Stimulated activated CD8-positive, alpha-beta memory T cell treated with anti-CD3 and anti-CD28 coated beads, Interleukin-2, amount 100 ng/mL, for 1 hour (primary cell): ENCODE measurements around the gene DARS1.
A peak's percentile ranks its signal among the peaks of the same experiment; 100 is the strongest.

ENCODE experiments used
- DNase-seq, 2 donors: peaks; one replicate each; pipeline ENCODE4 v3.0.0-alpha.2; 2020; ENCODE audit warnings: low read depth in 2 of 2

Gene DARS1

GRCh38 chr2:135985018-135985825 is at the start of gene DARS1:
Gene DARS1 (minus strand): TSS chr2:135985626. CDS start chr2:135985468, 158 bp downstream.
- peak; percentile 47 to 70 for DNase-seq

DNA sequence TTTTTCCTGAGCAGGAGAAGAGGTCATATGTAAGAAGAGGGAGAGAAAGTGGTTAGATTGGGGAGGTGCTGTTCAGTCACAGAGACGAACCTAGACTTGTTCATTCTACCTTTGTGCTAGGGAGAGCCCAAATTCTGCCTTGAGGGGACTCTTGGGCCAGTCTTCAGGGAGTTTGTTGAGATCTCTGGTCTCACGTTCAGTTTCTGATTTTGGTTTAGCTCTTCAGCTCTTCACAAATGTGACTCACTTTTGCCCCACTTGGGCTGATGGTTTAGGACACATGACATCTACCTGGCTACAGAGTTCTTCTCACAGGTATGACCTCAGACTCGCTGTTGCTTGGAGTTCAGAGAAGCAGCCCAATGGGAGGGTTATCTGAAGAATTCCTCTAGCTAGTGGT is 49.2 kb upstream of the DARS1 start:
- DNase-seq, result no peak

DNA sequence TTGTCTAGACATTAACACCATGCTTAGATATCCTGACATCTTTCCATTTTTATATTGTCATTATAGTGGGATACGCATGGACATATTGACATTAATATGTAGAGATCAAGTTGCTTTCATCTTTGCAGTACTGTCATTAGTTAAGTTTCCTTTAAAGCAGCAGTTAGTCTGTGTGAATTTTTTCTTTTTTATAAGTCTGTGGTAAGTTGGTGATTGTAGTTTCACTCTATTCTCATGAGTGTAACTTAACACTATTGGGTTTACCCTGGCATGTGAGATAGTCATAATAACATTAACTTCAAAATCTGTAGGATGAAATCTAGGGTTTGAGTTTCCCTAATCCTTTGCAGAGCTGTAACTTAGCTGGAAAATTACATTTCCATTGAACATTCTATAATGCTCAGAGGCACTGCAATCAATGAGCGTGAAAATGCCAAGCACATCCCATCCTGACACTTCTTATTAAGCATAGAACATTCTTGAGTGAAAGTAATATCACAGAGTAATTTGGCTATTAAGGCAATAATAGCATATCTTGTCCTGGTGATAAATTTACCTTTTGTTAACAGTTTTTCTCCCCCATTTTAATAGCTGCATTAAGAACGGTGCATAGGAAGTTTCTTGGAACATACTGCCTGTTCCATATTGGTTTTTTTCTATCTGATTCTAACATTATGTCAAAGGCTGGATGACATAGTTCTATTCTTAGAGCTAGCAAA is 47.5 kb upstream of the DARS1 start:
- no peak for DNase-seq

DNA sequence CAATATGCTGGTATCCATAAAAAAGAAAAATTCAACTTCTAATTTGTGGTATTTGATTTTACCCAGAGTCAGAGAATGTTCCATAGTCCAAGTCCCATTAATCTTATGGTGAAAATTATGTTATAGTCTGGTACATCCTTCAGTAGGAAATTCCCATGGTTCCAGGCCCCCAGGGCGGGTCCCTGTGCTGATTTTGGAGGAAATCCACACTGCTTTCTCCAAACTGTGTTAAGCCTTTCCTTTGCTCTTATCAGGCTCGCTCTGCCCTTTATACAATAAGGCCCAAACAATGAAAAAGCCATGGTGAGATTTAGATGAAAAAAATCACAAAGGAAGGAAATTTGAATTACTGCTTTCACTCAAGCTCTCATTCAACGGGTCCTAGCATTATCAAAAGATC is 46.8 kb upstream of the DARS1 start:
- DNase-seq, result no peak

DNA sequence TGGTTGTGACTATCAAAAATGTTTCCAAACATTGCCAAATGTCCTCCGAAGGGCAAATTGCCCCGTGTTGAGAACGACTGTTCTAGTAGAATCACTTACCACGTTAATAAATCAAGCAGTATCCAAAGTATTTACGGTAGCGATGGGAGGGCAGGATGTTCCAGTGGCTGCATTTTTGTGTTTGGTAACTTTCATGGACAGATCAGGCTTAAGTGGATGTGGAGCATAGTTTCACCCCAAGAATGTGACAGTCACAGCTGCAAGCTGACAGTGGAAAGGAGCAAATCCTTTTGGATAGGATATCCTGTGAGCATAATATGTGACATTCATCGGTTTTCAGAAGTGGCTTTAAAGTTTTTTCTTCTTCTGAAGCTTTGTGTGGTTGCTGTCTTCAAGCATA is 46.3 kb upstream of the DARS1 start:
- no peak for DNase-seq

GRCh38 chr2:136030406-136030805 is 45.0 kb upstream of the DARS1 start:
- no peak for DNase-seq

GRCh38 chr2:136029149-136029548 is 43.7 kb upstream of the DARS1 start:
- DNase-seq, result no peak

GRCh38 chr2:136028001-136028400 is 42.6 kb upstream of the DARS1 start:
- no peak for DNase-seq

- DNase-seq, result no peak
Observed at GRCh38 chr2:136027112-136027511, 41.7 kb upstream of the DARS1 start.

DNA sequence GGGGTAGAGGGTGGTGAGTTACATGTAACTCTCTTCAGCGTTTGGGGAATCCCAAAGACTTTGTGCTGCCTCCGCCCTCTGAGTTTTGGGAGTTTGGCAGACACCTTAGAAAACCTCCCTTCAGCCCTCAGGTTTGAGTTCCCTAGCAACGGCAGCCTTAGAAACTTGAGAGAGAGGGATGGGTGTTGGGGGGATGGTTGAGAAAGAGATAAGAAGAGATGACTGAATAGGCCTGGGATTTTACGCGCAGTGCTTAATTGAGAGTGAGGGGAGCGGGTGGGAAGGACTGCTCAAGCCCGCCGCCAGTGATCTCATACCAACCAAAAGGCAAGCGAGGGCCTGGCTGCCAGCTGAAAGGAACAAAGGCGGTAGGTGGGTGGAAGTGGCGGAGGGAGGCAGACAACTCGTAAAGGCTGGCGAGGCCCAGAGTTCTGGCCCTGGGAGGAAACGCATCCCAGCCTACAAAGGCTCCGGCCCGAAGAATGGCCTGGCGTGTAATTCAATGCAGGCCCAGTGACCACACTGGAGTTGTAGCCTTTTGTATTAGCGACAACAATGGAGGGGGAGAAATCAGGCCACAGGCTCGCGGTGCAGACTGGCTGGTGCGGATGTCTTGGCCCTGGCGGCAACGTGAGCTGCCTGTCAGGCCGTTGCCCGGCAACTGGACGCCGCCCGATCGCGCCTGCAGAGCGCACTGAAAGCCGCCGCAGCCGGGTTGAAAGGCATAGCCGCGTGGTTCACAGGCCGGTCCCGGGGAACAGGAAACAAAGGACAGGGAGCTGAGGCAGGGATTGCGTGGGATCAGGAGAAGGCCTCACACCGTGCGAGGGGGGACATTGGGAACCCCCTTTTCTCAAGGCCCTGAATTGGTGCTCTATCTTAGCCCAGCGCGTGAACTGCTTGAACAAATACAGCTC is 39.9 kb upstream of the DARS1 start:
- no peak for DNase-seq

DNA sequence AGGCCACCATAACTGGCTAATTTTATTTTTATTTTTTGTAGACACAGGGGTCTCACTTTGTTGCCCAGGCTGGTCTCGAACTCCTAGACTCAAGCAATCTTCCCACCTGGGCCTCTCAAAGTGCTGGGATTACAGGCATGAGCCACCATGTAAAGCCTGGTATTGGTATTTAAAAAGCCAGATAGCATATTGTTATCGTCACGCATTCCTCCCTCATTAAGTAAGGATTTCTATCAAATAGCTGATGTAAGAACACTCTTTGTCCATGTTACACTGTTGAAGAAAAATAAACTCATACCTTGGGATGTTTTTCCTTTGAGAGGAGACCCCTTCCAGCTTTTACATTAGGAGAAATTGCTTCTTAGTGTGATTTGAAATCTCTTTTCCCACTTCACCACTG is 39.2 kb upstream of the DARS1 start:
- no peak for DNase-seq

DNA sequence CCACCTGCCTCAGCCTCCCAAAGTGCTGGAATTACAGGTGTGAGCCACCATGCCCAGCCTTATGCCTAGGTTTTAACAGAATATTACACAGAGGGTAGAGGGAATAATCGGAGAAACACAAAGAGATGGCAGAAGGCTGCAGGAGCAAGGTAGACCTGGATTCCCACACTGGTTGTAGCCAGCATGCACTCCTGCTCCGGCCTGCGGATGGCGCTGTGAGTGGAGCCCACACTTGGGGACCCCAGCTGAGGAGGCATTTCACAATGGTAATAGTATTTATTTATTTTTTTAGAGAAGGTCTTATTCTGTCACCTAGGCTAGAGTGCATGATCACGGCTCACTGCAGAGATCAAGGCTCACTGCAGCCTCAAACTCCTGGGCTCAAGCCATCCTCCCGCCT is 38.8 kb upstream of the DARS1 start:
- no peak for DNase-seq

DNA sequence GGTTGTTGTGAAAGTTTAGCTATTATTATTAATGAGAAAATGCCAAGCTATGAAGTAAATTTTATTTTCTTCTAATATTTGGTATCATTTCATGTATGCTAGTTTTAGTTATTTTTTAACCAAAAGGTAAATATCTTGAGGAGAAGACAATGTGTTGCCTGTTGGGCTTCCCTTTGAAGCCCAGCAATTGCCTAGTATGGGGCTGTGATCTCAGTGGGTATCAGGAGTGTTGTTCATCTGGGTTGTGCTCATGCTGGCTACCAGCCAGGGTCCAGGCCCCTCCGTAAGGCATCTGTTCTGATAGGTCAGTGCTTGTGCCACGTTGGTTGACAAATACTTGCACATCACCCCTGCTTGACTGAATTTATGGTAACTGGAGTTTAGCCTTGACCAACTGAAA is 38.0 kb upstream of the DARS1 start:
- no peak for DNase-seq

DNA sequence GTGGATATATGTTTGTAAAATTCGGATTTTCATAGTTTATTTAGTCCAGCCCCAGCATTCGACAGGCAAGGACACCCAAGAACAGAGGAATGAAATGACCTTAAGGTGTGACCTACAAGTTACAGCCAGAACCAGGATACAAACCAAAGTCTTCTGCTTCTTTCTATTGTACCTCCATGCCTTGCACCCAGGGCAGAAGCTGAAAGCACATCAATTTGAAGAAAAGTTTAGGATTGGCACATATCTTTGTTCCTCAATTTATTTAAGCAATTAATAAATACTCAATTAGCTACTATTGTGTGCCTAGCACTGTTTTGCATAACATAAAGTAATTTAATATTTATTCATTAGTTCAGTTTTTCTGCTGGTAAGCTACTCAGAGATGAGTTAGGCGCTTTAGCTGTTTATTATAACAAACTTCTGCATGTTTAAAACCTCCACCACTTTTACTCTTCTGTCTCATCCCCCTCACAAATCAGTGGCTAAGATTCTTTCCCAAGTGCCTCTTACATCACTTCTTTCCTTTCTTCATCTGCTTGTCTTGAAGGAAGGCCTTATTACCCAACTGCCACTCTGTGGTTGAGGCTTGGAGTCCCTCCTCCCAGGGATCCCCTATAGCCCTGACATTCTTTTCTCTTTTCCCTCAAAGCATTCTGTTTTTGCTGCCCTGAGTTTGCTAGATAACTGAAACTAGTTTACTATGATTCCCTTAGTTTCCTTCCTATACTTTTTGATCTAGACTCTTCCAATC is 37.1 kb upstream of the DARS1 start:
- DNase-seq, result no peak

GRCh38 chr2:136021976-136022375 is 36.5 kb upstream of the DARS1 start:
- DNase-seq, result no peak

- no peak for DNase-seq
Observed at GRCh38 chr2:136021406-136021805, 36.0 kb upstream of the DARS1 start.

DNA sequence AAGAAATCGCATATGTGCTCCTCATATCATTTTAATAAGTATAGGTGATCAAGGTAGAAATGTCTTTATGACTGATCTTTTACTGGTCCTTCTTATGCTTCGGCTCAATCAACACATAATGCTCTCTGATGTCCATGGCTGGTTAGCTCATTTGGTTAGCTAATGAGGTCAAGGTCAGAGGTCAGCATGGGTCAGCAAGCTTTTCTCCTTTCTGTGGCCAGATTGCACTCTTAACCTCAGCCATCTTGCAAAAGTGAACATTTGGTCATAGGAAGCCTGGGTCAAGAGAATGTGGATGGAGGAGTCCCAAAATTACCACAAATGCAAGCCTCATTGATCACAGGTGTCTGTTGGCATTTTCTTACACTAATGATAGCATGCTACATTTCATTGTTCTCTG is 35.4 kb upstream of the DARS1 start:
- no peak for DNase-seq

- DNase-seq, result no peak
Observed at GRCh38 chr2:136019825-136020224, 34.4 kb upstream of the DARS1 start.

- no peak for DNase-seq
Observed at GRCh38 chr2:136019306-136019705, 33.9 kb upstream of the DARS1 start.

DNA sequence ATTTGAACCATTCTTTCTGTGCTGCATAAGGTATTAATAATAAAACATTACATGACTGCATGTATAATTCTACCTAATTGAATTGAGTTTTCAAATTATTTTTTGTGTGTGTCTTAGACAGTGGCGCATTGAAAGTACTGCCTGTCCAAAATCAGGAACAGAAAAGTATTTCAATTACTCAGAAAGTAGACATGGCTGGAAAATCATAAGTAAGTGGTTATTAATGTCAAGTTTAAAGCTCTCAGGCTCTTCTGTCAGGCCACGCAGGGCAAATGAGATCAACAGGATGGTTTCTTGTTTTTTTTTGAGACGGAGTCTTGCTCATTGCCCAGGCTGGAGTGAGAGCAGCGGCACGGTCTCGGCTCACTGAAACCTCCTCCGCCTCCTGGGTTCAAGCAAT is 32.4 kb upstream of the DARS1 start:
- DNase-seq, result no peak

- no peak for DNase-seq
Observed at GRCh38 chr2:136016836-136017235, 31.4 kb upstream of the DARS1 start.

- DNase-seq, result no peak
Observed at GRCh38 chr2:136016427-136016826, 31.0 kb upstream of the DARS1 start.
